ENCODE results near the gene ARHGAP1.

ARHGAP1 gene
- total RNA-seq: 58.5 to 80.1 (median 61.6) reads per million in 3 experiments

DNA sequence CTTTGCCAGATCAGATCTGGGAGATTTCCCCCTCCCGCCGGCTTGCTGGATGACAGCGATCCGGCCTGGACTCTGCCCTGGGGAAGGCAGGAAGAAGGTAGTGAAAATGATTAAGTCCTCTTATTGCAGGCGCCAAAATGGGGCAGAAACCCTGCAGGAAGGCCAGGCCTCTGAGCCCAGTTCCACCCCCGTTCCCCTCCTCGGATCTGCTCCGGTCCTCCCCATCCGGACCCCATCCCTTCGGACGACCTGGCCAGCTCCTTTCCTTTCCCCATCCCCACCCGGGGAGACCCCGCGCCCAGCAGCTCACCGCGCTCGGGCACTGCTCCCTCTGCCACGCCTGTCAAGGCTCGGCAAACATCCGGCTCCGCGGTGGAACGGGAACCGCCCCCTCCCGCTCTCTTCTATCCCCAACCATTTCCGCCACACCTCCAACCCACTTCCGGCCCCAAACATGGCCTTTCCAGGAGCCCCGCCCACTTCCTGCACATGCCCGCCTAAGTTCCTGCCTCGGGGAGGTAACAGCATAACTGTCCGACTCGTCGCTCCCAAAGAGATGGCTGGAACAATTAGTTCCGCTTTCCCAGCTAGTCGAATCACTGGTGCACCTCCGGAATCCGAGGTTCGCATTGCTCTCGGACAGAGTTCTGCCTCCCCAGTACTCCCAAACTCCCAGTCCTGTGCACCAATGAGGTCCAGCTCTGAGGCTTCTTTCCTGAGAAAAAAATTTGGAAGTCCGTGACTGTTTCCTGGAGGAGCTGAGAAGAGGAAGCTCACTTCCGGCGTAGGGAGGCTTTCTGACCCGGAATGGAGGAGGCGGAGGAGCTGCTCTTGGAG lies at the start of gene ARHGAP1, which contains the start of gene ZNF408:
TSS of gene ARHGAP1 (minus strand) at position 379 of the 837 bp plus-strand sequence. CDS start 4,512 bp downstream, outside the sequence.
TSS of gene ZNF408 (plus strand) at position 791 of the 837 bp plus-strand sequence. CDS start at position 808, 17 bp downstream.
- DNase-seq: peak; percentile 98

DNA sequence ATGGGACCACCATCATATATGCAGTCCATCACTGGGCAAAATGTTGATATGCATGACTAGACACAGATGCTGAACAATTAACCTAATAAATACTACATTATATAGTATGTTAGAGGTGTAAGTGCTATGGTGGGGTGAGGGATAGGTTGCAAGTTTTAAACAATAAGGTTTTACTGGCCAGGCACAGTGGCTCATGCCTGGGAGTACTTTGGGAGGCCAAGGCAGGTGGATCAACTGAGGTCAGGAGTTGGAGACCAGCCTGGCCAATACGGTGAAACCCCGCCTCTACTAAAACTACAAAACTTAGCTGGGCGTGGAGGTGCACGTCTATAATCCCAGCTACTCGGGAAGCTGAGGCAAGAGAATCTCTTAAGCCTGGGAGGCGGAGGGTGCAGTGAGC lies 46.7 kb upstream of the ARHGAP1 start:
- DNase-seq: no peak

DNA sequence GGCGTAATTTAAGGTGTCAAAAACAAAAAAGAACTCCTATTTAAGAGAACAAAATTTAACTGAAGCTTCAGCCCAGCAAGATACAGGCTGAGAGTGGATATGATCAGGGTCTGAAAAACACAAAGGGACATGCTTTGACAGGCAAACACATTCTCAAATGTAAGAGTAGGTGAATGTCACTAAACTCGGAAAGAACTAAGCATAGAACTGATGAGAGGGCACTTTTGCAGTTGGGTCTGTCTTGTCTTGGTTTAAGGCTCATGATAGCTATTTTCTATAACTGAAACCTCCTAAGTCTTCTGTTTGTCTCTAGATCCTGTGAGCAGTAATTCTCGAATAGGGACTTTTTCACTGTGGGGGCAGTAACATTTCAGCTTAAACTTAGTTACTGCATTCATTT lies 45.6 kb upstream of the ARHGAP1 start:
- no peak for DNase-seq

DNA sequence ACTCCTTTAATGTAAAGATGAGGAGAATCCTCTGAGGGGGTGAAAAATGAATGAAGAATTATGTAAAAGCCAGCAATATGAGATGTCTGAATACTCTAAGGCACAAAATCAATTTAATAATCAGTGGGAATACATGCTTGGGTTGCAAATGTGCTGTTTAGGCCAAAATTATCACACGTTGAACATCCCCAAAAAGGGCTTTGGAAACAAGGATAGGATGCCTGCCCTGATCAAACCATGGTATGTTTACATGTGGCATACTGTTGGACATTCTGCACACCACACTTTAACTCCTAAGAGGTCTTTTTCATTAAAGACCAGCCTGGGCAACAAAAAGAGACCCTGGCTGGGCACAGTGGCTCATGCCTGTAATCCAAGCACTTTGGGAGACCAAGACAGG lies 44.9 kb upstream of the ARHGAP1 start:
- no peak for DNase-seq

DNA sequence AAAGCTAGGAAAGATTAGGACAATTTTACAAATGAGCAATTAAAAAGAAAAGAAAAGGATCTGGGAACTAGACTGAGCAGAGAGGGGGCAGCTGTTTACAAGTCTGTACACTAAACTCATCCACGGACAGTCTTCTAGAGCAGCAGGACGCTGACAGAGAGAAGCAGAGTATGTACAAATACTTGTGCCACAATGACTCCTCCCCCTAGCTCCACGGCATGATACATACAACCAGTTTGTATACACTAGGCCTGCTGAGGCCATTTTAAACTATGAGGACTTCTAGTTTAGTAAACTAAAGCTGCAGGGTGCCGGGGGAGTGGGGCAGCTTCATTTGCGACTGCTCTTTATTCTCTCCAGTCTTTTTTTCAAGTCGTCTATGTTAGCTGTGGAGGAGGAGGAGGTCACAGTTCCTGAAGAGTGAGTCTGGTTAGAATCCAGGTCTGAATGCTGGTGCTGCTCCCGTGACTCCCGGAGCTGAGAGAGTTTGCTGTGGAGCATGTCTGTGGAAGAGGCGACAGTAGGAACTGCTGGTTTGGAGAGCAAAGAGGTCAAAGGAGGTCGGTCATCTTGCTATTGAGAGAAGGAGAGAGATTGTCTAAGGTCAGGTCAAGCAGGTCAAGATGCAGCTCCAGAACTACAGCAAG lies 43.4 kb upstream of the ARHGAP1 start:
- no peak for DNase-seq

DNA sequence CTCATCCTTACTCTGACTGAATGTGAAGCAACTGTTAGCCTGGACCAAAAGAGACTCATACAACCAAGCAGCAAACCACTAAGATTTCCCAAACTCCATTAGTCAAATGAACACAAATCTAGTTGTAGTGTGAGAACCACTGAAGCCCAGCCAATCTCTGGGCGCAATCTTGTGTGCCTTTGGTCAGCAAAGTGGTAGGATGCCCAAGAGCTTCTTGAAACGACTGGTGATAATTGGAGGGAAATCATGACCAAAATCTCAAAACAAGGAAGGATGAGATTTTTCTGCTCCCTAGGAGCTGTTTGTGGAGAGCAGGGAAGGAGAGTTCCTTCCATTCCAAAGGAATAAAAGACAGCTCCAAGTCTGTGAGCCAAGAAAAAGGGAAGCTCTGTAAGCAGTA lies 42.6 kb upstream of the ARHGAP1 start:
- no peak for DNase-seq

DNA sequence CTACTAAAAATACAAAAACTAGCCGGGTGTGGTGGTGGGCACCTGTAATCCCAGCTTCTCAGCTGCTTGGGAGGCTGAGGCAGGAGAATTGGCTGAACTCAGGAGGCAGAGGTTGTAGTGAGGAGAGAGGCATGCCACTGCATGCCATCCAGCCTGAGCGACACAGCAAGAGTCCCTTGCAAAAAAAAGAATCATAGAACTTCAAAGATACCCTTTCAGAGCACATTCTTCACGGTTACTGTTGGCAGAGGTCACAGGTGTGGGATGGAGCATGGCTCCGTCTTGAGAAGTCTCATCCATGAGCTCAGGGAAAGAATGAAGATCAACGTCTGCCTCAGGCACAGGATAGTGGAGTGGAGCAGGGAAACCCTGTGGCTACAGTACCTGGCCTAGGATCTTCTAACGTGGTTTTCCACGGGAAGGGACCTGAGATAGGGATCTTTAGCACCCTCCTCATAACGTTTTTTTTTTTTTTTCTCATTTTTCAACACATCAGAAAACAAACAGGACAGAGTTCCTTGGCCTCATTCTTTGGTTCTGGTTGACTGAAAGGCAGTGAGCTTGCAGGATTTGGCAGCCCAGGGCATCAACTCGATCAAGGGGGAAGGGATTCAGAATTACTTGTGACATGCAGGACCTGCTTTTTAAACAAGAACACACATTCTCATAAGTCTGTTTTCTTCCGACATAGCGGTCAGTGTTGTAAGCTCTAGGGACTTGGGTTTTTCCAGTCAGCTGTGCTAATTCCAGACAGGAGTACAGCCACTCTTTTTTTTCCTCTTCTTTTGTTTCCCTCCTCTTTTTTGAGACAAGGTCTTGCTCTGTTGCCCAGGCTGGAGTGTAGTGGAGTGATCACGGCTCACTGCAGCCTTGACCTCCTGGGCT lies 41.4 kb upstream of the ARHGAP1 start:
- no peak for DNase-seq

DNA sequence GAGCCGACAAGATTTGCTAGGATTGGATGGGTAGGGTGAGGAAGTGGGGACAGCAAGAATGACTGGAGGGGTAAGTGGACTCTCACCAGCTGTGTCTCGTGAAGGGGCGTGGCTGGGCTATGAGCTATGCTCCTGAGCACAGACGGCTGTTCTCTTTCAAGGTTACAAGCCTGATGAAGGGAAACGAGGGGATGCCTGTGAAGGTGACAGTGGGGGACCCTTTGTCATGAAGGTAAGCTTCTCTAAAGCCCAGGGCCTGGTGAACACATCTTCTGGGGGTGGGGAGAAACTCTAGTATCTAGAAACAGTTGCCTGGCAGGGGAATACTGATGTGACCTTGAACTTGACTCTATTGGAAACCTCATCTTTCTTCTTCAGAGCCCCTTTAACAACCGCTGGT lies 38.5 kb upstream of the ARHGAP1 start:
- DNase-seq: no peak

DNA sequence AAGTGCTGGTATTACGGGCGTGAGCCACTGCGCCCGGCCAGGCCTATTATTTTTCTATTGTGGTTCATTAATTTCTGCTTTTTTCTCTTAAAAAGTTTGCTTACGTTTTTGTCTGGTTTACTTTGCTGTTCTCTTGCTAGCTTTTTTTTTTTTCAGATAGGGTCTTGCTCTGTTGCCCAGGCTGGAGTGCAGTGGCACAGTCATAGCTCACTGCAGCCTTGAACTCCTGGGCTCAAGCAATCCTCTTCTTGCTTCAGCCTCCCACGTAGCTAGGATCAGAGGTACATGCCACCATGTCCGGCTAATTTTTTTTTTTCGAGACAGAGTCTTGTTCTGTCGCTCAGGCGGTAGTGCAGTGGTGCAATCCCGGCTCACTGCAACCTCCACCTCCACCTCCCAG lies 37.3 kb upstream of the ARHGAP1 start:
- DNase-seq: no peak

DNA sequence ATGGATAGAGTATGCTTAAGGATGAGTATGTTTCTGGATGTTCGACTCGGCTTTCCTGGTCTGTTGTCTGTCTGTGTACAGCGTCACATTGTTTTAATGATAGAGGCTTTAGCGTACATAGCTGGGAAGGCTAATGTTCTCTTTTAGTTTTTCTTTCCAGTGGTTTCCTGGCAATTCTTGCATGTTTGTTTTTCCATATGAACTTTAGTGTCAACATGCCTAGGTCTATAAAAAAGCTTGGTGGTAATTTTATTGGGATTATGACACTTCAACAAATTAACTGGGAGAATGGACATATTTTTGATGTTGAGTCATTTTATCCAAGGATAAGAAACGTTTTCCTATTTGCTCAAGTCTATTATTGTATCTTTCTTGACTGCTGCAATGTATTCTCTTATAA lies 36.2 kb upstream of the ARHGAP1 start:
- no peak for DNase-seq

DNA sequence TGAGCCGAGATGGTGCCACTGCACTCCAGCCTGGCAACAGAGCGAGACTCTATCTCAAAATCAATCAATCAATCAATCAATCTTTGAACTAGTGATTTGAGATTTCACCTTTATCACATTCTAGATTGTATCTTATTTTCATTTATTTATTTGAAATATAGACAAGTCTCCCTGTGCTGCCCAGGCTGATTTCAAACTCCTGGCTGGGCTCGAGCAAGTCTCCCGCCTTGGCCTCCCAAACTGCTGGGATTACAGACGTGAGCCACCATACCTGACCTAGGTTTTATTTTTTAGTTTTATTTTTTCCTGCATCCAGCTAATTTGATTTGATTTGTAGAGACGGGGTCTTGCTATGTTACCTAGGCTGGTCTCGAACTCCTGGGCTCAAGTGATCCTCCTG lies 35.7 kb upstream of the ARHGAP1 start:
- no peak for DNase-seq

DNA sequence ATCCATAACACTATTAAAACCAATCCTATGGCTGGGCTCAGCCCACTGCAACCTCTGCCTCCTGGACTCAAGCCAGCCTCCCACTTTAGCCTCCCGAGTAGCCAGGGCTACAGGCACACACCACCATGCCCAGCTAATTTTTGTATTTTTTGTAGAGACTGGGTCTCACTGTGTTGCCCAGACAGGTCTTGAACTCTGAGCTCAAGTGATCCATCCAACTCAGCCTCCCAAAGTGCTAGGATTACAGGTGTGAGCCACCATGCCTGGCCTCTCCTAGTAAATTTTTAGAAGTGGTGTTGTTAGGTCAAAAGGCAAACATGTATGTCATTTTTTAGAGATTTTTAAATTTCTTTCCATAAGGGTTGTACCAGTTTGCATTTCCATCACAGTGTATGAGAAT lies 32.8 kb upstream of the ARHGAP1 start:
- no peak for DNase-seq

DNA sequence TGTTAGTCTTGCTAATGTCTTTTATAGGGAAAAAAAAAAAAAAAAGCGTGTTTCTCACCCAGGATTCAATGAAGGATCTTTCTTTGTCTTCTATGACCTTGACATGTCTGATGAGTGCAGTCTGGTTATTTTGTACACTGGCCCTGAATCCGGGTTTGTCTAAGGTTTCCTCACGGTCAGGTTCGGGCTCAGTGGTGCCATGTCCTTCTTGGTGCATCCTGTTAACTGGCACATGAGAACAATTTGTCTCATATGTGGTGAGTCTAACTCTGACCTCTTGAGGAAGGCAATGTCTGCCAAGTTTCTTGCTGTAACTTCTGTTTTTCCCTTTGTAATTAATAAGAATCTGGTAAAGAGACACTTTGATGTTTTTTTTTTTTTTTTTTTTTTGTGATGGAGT lies 31.1 kb upstream of the ARHGAP1 start:
- no peak for DNase-seq

DNA sequence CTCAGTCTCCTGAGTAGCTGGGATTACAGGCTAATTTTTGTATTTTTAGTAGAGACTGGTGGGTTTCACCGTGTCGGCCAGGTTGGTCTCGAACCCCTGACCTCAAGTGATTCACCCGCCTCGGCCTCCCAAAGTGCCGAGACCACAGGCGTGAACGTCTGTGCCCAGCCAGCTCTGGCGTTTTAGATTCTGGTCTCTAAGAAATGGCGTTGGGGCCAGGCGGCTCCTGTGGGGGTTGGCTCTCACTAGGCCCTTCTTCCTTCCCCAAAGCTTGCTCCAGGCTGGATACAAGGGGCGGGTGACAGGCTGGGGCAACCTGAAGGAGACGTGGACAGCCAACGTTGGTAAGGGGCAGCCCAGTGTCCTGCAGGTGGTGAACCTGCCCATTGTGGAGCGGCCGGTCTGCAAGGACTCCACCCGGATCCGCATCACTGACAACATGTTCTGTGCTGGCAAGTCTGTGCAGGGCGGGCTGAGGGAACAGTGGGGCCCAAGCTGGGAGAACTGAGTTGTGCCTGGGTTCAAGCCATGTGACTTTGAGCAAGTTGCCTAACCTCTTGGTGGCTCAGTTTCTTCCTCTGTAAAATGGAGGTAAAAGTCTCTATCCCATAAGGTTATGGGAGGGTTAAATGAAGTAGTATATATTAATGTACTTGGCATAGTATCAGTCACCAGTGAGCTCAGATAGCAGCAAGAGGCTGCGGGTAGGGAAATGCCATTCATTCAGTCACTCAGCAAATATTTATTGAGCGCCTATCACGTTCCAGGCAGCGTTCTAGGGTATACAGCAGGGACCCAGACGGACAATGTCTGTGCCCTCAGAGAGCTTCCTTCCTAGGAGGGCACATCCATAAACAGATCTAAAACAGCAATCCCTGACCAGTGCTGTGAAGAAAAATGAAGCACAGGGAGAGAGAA lies 28.9 kb upstream of the ARHGAP1 start:
- no peak for DNase-seq

DNA sequence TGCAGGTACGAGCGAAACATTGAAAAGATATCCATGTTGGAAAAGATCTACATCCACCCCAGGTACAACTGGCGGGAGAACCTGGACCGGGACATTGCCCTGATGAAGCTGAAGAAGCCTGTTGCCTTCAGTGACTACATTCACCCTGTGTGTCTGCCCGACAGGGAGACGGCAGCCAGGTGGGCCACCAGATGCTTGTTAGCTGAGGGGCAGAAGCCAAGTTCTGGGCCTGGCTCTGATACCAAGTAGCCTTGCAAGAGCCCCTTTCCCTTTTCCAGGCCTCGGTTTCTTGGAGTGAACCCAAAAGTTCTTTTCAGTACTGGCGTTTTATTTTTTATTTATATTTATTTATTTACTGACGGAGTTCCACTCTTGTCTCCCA lies 28.2 kb upstream of the ARHGAP1 start:
- DNase-seq: no peak

DNA sequence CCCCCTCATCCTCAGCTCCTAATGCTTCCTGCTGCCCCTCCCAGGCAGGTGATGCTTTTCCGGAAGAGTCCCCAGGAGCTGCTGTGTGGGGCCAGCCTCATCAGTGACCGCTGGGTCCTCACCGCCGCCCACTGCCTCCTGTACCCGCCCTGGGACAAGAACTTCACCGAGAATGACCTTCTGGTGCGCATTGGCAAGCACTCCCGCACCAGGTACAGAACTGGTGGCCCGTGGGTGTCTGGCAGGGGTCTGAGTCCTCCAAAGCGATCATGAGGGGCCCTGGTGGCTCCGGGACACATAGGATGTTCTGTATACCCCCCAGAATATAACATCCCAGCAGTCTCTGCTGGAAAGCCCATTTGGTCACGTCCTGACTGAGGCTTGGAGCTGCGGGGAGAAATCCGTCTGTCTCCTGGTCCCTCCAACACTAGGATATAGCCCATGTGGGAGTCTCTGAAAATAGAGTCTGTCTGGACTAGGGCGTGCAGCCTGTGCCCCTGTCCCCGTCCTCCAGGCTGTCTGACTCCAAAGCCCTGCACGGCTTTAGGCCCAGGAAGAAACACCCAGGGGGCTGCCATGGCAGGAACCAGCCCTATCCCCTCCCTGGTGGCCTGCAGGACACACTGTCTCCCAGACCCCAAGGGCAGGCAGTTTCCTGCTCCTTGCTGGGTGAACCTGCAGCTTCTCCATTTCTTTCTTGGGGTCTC lies 27.7 kb upstream of the ARHGAP1 start:
- no peak for DNase-seq

DNA sequence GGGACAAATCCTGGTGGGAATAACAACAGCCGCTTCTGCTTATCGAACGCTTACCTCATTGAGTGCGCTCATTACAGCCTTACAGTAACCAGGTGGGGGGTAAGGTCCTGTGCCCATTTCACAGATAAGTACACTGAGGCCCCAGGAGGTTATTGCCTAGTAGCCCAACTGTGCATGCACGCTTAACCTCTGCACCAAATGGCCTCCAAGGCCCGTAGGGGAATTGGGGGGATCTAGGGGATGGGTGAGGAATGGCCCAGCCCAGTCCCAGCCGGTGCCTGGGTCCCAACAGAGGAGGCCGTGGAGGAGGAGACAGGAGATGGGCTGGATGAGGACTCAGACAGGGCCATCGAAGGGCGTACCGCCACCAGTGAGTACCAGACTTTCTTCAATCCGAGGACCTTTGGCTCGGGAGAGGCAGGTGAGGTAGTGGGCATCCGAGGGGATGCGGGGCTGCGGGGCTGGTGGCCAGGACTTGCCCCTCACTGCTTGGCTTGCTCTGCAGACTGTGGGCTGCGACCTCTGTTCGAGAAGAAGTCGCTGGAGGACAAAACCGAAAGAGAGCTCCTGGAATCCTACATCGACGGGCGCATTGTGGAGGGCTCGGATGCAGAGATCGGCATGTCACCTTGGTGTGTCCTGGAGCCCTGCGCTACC lies 25.9 kb upstream of the ARHGAP1 start:
- no peak for DNase-seq

DNA sequence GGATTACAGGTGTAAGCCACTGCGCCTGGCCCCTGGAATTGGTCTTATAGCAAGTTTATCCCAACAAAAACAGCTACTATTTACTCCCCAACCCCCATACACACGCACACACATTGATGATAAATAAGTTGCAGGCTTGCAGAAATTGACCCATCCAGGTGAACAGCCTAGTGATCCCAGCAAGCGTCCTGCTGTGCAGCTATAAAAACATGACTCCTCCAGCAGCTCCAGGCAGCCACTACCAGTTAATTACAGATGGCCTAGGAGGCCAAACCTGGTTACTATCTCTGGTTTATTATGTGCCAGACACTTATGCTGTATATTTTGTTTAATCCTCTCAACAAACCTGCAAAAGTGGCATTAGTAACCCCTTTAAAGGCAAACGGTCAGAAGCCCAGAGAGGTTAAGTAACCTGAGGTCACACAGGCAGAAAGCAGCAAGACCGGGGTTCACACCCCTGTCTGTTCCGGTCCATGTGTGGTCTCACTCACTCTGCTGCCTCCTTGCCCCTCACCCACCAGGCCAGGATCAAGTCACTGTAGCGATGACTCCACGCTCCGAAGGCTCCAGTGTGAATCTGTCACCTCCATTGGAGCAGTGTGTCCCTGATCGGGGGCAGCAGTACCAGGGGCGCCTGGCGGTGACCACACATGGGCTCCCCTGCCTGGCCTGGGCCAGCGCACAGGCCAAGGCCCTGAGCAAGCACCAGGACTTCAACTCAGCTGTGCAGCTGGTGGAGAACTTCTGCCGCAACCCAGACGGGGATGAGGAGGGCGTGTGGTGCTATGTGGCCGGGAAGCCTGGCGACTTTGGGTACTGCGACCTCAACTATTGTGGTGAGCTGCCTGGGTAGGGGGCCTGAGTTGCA lies 25.2 kb upstream of the ARHGAP1 start:
- no peak for DNase-seq

DNA sequence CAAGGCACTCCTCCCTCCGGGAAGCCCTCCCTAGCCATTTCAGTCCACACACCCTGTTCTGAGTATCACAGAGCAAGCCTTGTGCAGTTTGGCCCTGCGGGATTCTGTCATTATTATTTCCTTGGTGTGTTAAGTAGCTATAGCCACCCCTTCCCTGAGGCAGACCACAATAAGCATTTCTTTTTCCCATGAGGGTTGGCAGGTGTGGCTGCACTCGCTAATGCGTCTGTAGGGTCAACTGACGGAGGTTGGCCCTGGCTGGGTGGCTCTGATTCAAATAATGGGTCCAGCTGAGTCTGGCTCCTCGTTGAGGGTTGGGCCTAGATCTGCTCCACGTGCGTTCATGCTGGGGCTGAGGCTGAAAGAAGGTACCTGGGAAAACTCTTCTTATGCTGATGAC lies 23.7 kb upstream of the ARHGAP1 start:
- DNase-seq: no peak

DNA sequence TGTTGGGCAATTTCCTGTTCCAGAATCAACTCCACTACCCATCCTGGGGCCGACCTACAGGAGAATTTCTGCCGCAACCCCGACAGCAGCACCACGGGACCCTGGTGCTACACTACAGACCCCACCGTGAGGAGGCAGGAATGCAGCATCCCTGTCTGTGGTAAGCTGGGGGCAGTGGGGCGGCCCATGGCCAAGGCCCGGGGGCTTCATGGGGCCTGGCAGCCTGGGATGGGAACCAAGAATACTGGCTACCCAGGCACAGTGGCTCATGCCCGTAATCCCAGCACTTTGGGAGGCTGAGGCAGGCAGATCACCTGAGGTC lies 22.9 kb upstream of the ARHGAP1 start:
- DNase-seq: no peak

Measured in central memory CD4-positive, alpha-beta T cell (primary cell).